H9 (cell line): ENCODE data around the gene ARHGAP45. TPM values are rescaled to one million over a fixed set of nuclear protein-coding genes. Genes with fewer than 3 reads are reported as not detected.

Experiments
- DNase-seq: peaks from one replicate; pipeline ENCODE4 v3.0.0-alpha.2; 2017
- H2AFZ ChIP-seq: one replicate; pipeline ENCODE4 v1.6.1; 2013; ENCODE audit warnings: mild to moderate bottlenecking, low read length, control low read depth, moderate library complexity
- H2AK5ac ChIP-seq: 2 replicates; pipeline ENCODE4 v1.6.1; 2013; ENCODE audit warnings: low read length, control low read depth, mixed read lengths; ENCODE audit not compliant: insufficient read length
- H2BK120ac ChIP-seq: one replicate; pipeline ENCODE4 v1.6.1; 2013; ENCODE audit warnings: low read depth, mild to moderate bottlenecking, low read length, control low read depth, inconsistent platforms; ENCODE audit not compliant: poor library complexity, severe bottlenecking
- H2BK12ac ChIP-seq: 2 replicates; pipeline ENCODE4 v1.6.1; 2013; ENCODE audit warnings: low read length, control low read depth, mixed read lengths, low read depth; ENCODE audit not compliant: insufficient read length
- H2BK15ac ChIP-seq: 2 replicates; pipeline ENCODE4 v1.6.1; 2013; ENCODE audit warnings: low read depth, low read length, control low read depth
- H2BK20ac ChIP-seq: one replicate; pipeline ENCODE4 v1.6.1; 2013; ENCODE audit warnings: low read depth, mild to moderate bottlenecking, low read length, control low read depth, inconsistent platforms; ENCODE audit not compliant: poor library complexity, severe bottlenecking
- H2BK5ac ChIP-seq: 2 replicates; pipeline ENCODE4 v1.6.1; 2013; ENCODE audit warnings: low read length, control low read depth, mixed read lengths; ENCODE audit not compliant: insufficient read length
- H3K14ac ChIP-seq: 2 replicates; pipeline ENCODE4 v1.6.1; 2013; ENCODE audit warnings: low read length, control low read depth; ENCODE audit not compliant: insufficient read depth
- H3K18ac ChIP-seq: 2 replicates; pipeline ENCODE4 v1.6.1; 2013; ENCODE audit warnings: low read depth, mild to moderate bottlenecking, mixed read lengths, low read length, control low read depth; ENCODE audit not compliant: insufficient read length
- H3K23ac ChIP-seq: 2 replicates; pipeline ENCODE4 v1.6.1; 2013; ENCODE audit warnings: low read length, control low read depth, mixed read lengths, low read depth; ENCODE audit not compliant: insufficient read length
- H3K23me2 ChIP-seq: 2 replicates; pipeline ENCODE4 v1.6.1; 2013; ENCODE audit warnings: low read depth, mild to moderate bottlenecking, mixed read lengths, low read length, control low read depth; ENCODE audit not compliant: insufficient read length, poor library complexity, severe bottlenecking
- H3K27ac ChIP-seq: 2 replicates; pipeline ENCODE4 v1.5.1; 2013; ENCODE audit warnings: low read length, control low read depth, mixed read lengths, low read depth; ENCODE audit not compliant: insufficient read length
- H3K27me3 ChIP-seq: 2 replicates; pipeline ENCODE4 v1.6.1; 2013; ENCODE audit warnings: low read length, control low read depth, inconsistent platforms; ENCODE audit not compliant: insufficient read depth
- H3K4ac ChIP-seq: 2 replicates; pipeline ENCODE4 v1.6.1; 2013; ENCODE audit warnings: low read depth, mild to moderate bottlenecking, control low read depth, inconsistent platforms, low read length, moderate library complexity
- H3K4me1 ChIP-seq: 2 replicates; pipeline ENCODE4 v1.6.1; 2013; ENCODE audit warnings: low read length, control low read depth, inconsistent platforms; ENCODE audit not compliant: insufficient read depth
- H3K4me2 ChIP-seq: 2 replicates; pipeline ENCODE4 v1.6.1; 2013; ENCODE audit warnings: low read length, control low read depth, mixed read lengths; ENCODE audit not compliant: insufficient read length, insufficient read depth
- H3K56ac ChIP-seq: 2 replicates; pipeline ENCODE4 v1.6.1; 2013; ENCODE audit warnings: low read depth, mild to moderate bottlenecking, mixed read lengths, low read length, control low read depth; ENCODE audit not compliant: insufficient read length
- H3K79me1 ChIP-seq: 2 replicates; pipeline ENCODE4 v1.6.1; 2013; ENCODE audit warnings: low read depth, mild to moderate bottlenecking, moderate library complexity, low read length, control low read depth, inconsistent platforms; ENCODE audit not compliant: insufficient read depth, poor library complexity, severe bottlenecking
- H3K79me2 ChIP-seq: 2 replicates; pipeline ENCODE4 v1.6.1; 2013; ENCODE audit warnings: low read length, control low read depth, inconsistent platforms; ENCODE audit not compliant: insufficient read depth
- H3K9ac ChIP-seq: 2 replicates; pipeline ENCODE4 v1.6.1; 2013; ENCODE audit warnings: low read length, control low read depth, mixed read lengths; ENCODE audit not compliant: insufficient read length; ENCODE audit errors: extremely low read depth
- H3K9me3 ChIP-seq: one replicate; pipeline ENCODE4 v1.6.1; 2013; ENCODE audit warnings: low read depth, low read length, inconsistent platforms; ENCODE audit not compliant: control insufficient read depth
- H3T11ph ChIP-seq: one replicate; pipeline ENCODE4 v1.6.1; 2013; ENCODE audit warnings: mild to moderate bottlenecking, low read length, control low read depth, inconsistent platforms
- H4K20me1 ChIP-seq: one replicate; pipeline ENCODE4 v1.6.1; 2013; ENCODE audit not compliant: control insufficient read depth, insufficient read length, insufficient read depth
- H4K5ac ChIP-seq: 2 replicates; pipeline ENCODE4 v1.6.1; 2013; ENCODE audit warnings: low read depth, mild to moderate bottlenecking, mixed read lengths, low read length, control low read depth; ENCODE audit not compliant: insufficient read length
- H4K8ac ChIP-seq: replicated peaks from 2 replicates; pipeline ENCODE4 v1.6.1; 2013; ENCODE audit warnings: low read length, control low read depth, mixed read lengths, low read depth; ENCODE audit not compliant: insufficient read length
- H4K91ac ChIP-seq: 2 replicates; pipeline ENCODE4 v1.6.1; 2013; ENCODE audit warnings: low read depth, mild to moderate bottlenecking, moderate library complexity, mixed read lengths, low read length, control low read depth; ENCODE audit not compliant: insufficient read length
- H3K27ac Mint-ChIP-seq, 3 experiments: 2 replicates in 2 of 3; 3 replicates in 1 of 3; pipeline ENCODE4 v1.8.0; 2020 to 2021; ENCODE audit warnings: mixed read lengths in 3 of 3, mild to moderate bottlenecking in 1 of 3, moderate library complexity in 1 of 3
- H3K27me3 Mint-ChIP-seq: 2 replicates; pipeline ENCODE4 v1.8.0; 2021; ENCODE audit warnings: low read depth, mild to moderate bottlenecking, moderate library complexity, mixed read lengths
- H3K36me3 Mint-ChIP-seq, 3 experiments: 2 replicates in 2 of 3; 3 replicates in 1 of 3; pipeline ENCODE4 v1.8.0; 2020 to 2021; ENCODE audit warnings: low read depth in 3 of 3, mixed read lengths in 3 of 3; ENCODE audit not compliant: insufficient read depth in 1 of 3
- H3K4me1 Mint-ChIP-seq, 2 experiments: 2 replicates each; pipeline ENCODE4 v1.8.0; 2020; ENCODE audit warnings: mixed read lengths in 2 of 2
- H3K4me3 Mint-ChIP-seq, 2 experiments: 2 replicates in 1 of 2; 3 replicates in 1 of 2; pipeline ENCODE4 v1.8.0; 2020 to 2021; ENCODE audit warnings: mild to moderate bottlenecking in 2 of 2, mixed read lengths in 2 of 2, moderate library complexity in 1 of 2
- H3K9me3 Mint-ChIP-seq, 2 experiments: 2 replicates in 1 of 2; 3 replicates in 1 of 2; pipeline ENCODE4 v1.8.0; 2020; ENCODE audit warnings: mild to moderate bottlenecking in 2 of 2, mixed read lengths in 2 of 2, moderate library complexity in 1 of 2
- CTCF ChIP-seq: fragments of 200-600 bp; sonication (generic); conservative IDR thresholded peaks from 3 replicates; pipeline ENCODE4 v1.8.0; 2021; ENCODE audit warnings: antibody characterized with exemption, mild to moderate bottlenecking
- WGBS: extraction: QIAGEN DNeasy Blood & Tissue Kit; methylation state at CpG from one replicate; pipeline ENCODE4 v1.1.7; 2013; ENCODE audit warnings: missing lambda C conversion rate, low lambda C conversion rate, mixed read lengths; ENCODE audit not compliant: insufficient read length; ENCODE audit errors: extremely low coverage; 5-methylcytosine and 5-hydroxymethylcytosine counted together
- total RNA-seq: library from RNA; stranded (reverse); gene quantifications from 2 replicates; pipeline ENCODE4 v1.2.1, GENCODE V29; 2021

Gene ARHGAP45
- total RNA-seq, 1 experiment from 2014 or later: 39.8 TPM

GRCh38 chr19:1104311-1105007, 37.5 kb downstream of the ARHGAP45 start:
- Histone ChIP-seq H3K23ac (no peak overlapping the region), H2BK120ac (no peak overlapping the region), H3K9me3 (no peaks in the 10 kb centered on the region), H2BK12ac (no peak overlapping the region), H3K79me1 (no peaks in the 10 kb centered on the region), H2BK20ac (no peak overlapping the region), H4K5ac (no peak overlapping the region), H3K79me2 (no peaks in the 10 kb centered on the region; the same call in 1 of the 2 replicates), H3K27ac (no peak overlapping the region), H2AK5ac (no peak overlapping the region), H3T11ph (no peak overlapping the region), H2AFZ (no peak overlapping the region), H4K8ac (no peak overlapping the region), H3K4me2 (peak overlapping the region; percentile 51), H2BK15ac (no peak overlapping the region), H4K91ac (no peak overlapping the region), H3K23me2 (no peaks in the 10 kb centered on the region), H3K27me3 (no peaks in the 10 kb centered on the region), H2BK5ac (no peak overlapping the region), H3K56ac (no peak overlapping the region), H3K9ac (peak overlapping the region; percentile 65), H3K14ac (peak overlapping the region; percentile 69; the same call in 1 of the 2 replicates), H3K4ac (no peak overlapping the region), H3K18ac (peak overlapping the region; percentile 64), H3K4me1 (0 out of 2 replicates have a peak, but pooled peaks cover 2% of the 10 kb centered on the region), H4K20me1 (no peaks in the 10 kb centered on the region)
- WGBS: no CpG with 5 or more reads among the region's 93 CpGs
- no peak for TF ChIP-seq CTCF
- H3K4me1 Mint-ChIP-seq: peaks cover 8 to 18% of the 10 kb centered on the region in 2 experiments
- peak; percentile 77 for DNase-seq
- H3K27ac Mint-ChIP-seq: peak overlapping the region in 2 of 3 experiments; percentile 36 to 83; a peak in 2 of 7 replicates
- peaks cover 0 to 18% (median 7%) of the 10 kb centered on the region in 3 experiments; a peak in 3 of 7 replicates for H3K36me3 Mint-ChIP-seq
- H3K4me3 Mint-ChIP-seq: peak overlapping the region; percentile 76 to 78
- H3K27me3 Mint-ChIP-seq: no peaks in the 10 kb centered on the region; the same call in 1 of the 2 replicates
- H3K9me3 Mint-ChIP-seq: peaks cover 0 to 3% of the 10 kb centered on the region in 2 experiments; a peak in 1 of 5 replicates
